ENCODE measurements around the gene PTX4.

DNA sequence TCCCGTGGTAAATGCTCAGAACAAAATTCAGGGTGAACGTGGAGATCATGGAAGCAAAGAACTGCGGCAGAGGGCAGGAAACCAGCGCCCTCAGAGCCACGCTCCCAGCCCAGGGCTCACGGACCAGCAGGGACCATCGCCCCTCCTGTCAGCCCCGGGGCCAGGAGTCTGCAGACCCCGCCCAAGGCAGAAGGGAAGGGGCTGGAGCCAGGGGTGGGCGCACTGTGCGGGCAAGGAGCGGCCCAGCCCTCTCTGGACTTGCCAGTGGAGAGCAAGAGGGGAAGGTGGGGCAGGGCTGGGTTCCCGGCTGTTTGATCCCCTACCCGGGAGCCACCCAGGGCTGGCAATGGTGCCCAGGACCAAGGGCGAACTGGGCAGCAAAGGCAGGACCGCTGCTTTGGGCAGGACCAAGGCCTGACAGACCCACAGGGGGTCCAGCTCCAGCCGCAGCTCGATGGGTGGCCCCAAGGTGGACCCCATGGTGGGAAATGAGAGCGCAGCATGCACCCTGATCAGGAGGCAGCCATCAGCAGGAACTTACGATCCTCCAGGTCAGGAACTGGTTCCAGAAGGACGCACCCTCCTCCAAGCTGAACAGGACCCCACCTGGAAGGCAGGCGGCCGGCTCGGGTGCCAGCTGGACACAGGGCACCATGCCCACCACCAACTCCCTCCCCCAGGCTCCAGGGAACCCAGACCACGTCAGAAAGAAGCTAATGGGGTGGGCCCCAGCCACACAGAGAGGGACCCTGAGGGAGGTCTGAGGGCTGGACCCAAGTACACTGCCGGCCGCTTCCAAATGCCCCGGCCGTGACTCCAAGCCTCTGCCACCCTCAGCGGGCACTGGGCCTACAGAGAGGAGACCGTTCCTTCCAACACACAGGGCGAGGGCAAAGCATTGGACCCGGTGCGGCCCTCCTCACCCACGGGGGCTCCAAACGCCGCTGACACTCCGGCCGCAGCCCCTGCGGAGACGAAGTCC lies 33.3 kb downstream of the PTX4 start:
- no peak for TF ChIP-seq POLR2A (IDR thresholded peaks at IDR 0.05)
- TF ChIP-seq CTCF (IDR thresholded peaks at IDR 0.05) = no peak

Data from thyroid gland (tissue), 4 donors.